Esophagus muscularis mucosa (tissue), 4 donors: Measurements from ENCODE around the gene EMP2. TPM values are rescaled to one million over a fixed set of nuclear protein-coding genes. Genes with fewer than 3 reads are reported as not detected.

Source experiments
- DNase-seq: peaks from one replicate; pipeline ENCODE4 v3.0.0-alpha.2; 2017; ENCODE audit errors: extremely low spot score
- H3K27ac ChIP-seq, 4 donors: fragments of 200-600 bp; sonication (generic); replicated peaks in 1 of 4; 1 replicate in 3 of 4; 2 replicates in 1 of 4; pipeline ENCODE4 v1.5.1; 2016 to 2019; ENCODE audit warnings: mild to moderate bottlenecking in 1 of 4
- H3K27me3 ChIP-seq, 4 donors: fragments of 200-600 bp; sonication (generic); one replicate each; pipeline versions ENCODE4 v1.5.1 to v1.6.0; 2016 to 2019
- H3K36me3 ChIP-seq, 4 donors: fragments of 200-600 bp; sonication (generic); one replicate each; pipeline ENCODE4 v1.5.1; 2016 to 2019
- H3K4me1 ChIP-seq, 4 donors: fragments of 200-600 bp; sonication (generic); one replicate each; pipeline ENCODE4 v1.5.1; 2016 to 2019
- H3K4me3 ChIP-seq, 4 donors: fragments of 200-600 bp; sonication (generic); 1 replicate in 2 of 4; 2 replicates in 2 of 4; pipeline ENCODE4 v1.5.1; 2016 to 2019; ENCODE audit warnings: mild to moderate bottlenecking in 4 of 4, moderate library complexity in 1 of 4
- H3K9me3 ChIP-seq, 4 donors: fragments of 200-600 bp; sonication (generic); 1 replicate in 3 of 4; 2 replicates in 1 of 4; pipeline ENCODE4 v1.5.1; 2016 to 2019
- CTCF ChIP-seq, 3 experiments: fragments of 200-600 bp in 2 of 3; fragments of 450-650 bp in 1 of 3; sonication (generic) in 2 of 3; IDR thresholded peaks; one replicate each; pipeline ENCODE4 v1.5.1; 2017 to 2019; ENCODE audit warnings: antibody characterized with exemption in 3 of 3, mild to moderate bottlenecking in 2 of 3, moderate library complexity in 1 of 3
- EP300 ChIP-seq: sonication (generic); formaldehyde crosslinking; IDR thresholded peaks from one replicate; pipeline ENCODE4 v1.6.1; 2017; ENCODE audit warnings: antibody characterized with exemption
- POLR2A ChIP-seq: fragments of 450-650 bp; IDR thresholded peaks from one replicate; pipeline ENCODE4 v1.6.1; 2017; ENCODE audit warnings: antibody characterized with exemption, moderate library complexity, mild to moderate bottlenecking, low read depth
- POLR2AphosphoS5 ChIP-seq, 2 donors: sonication (generic); formaldehyde crosslinking; IDR thresholded peaks; one replicate each; pipeline ENCODE4 v1.6.1; 2017; ENCODE audit warnings: antibody characterized with exemption in 2 of 2
- WGBS: methylation state at CpG from one replicate; pipeline ENCODE4 v1.1.5; 2018; 5-methylcytosine and 5-hydroxymethylcytosine counted together
- intact Hi-C: fragments of 100-400 bp; cut with DNase I; formaldehyde crosslinking; loops from one replicate; pipeline ENCODE4 v1.15.1; 2023
- total RNA-seq, 4 donors: library from RNA; depleted of rRNA; stranded (reverse); fragments of >200 nt; gene quantifications; one replicate each; pipeline versions ENCODE4 v1.1.0 to v1.2.1, GENCODE V29; 2016

The EMP2 gene
- total RNA-seq, 4 donors from 2014 or later = 44.1 to 87.1 (median 57.3) TPM

GRCh38 chr16:10530685-10531084, 49.7 kb downstream of the EMP2 start:
- intact Hi-C loops = no loop called here

GRCh38 chr16:10529895-10530669, 50.3 kb downstream of the EMP2 start:
- Histone ChIP-seq H3K27ac (no peak overlapping the region), H3K27me3 (no peaks in the 10 kb centered on the region), H3K4me1 (no peaks in the 10 kb centered on the region), H3K36me3 (peaks cover 17 to 98% (median 66%) of the 10 kb centered on the region in 4 donors), H3K9me3 (no peaks in the 10 kb centered on the region), H3K4me3 (no peak overlapping the region)
- intact Hi-C loops = no loop called here
- DNase-seq = no peak
- WGBS = 83% methylated on average over 1 of the region's 1 CpG
- TF ChIP-seq POLR2A (no peak), CTCF (IDR thresholded peaks at IDR 0.05) (no peak), EP300 (no peak), POLR2AphosphoS5 (IDR thresholded peaks at IDR 0.05) (no peak)

More at GRCh38 chr16:10530685-10531084, 49.7 kb downstream of the EMP2 start:
- H3K9me3 ChIP-seq = no peaks in the 10 kb centered on the region
- H3K27ac ChIP-seq = no peak overlapping the region
- H3K36me3 ChIP-seq = peaks cover 17 to 98% (median 67%) of the 10 kb centered on the region in 4 donors
- no peaks in the 10 kb centered on the region for H3K4me1 ChIP-seq
- no peaks in the 10 kb centered on the region for H3K27me3 ChIP-seq
- WGBS = 77% methylated on average over 12 of the region's 14 CpGs
- no peak overlapping the region for H3K4me3 ChIP-seq
- TF ChIP-seq EP300 = no peak
- no peak for TF ChIP-seq POLR2A
- TF ChIP-seq CTCF (IDR thresholded peaks at IDR 0.05) = no peak
- TF ChIP-seq POLR2AphosphoS5 (IDR thresholded peaks at IDR 0.05) = no peak
- no peak for DNase-seq

GRCh38 chr16:10528635-10529034, 51.8 kb downstream of the EMP2 start:
- Histone ChIP-seq H3K36me3 (peaks cover 17 to 94% (median 60%) of the 10 kb centered on the region in 4 donors), H3K9me3 (no peaks in the 10 kb centered on the region), H3K27me3 (no peaks in the 10 kb centered on the region), H3K4me1 (no peaks in the 10 kb centered on the region), H3K4me3 (no peak overlapping the region), H3K27ac (no peak overlapping the region)
- intact Hi-C loops = no loop called here
- no peak for TF ChIP-seq POLR2A
- TF ChIP-seq CTCF (IDR thresholded peaks at IDR 0.05) = no peak
- TF ChIP-seq POLR2AphosphoS5 (IDR thresholded peaks at IDR 0.05) = no peak
- no peak for TF ChIP-seq EP300
- no peak for DNase-seq
- 93% methylated on average over 8 of the region's 8 CpGs for WGBS

GRCh38 chr16:10526962-10527361, 53.4 kb downstream of the EMP2 start:
- Histone ChIP-seq H3K4me3 (no peak overlapping the region), H3K9me3 (no peaks in the 10 kb centered on the region), H3K36me3 (peaks cover 14 to 89% (median 47%) of the 10 kb centered on the region in 4 donors), H3K27ac (no peak overlapping the region), H3K27me3 (no peaks in the 10 kb centered on the region), H3K4me1 (peaks cover 0 to 2% (median 0%) of the 10 kb centered on the region in 4 donors)
- DNase-seq = no peak
- intact Hi-C loops = no loop called here
- 93% methylated on average over 7 of the region's 7 CpGs for WGBS
- TF ChIP-seq EP300 (no peak), CTCF (IDR thresholded peaks at IDR 0.05) (no peak), POLR2A (no peak), POLR2AphosphoS5 (IDR thresholded peaks at IDR 0.05) (no peak)
